Activated CD4-positive, alpha-beta T cell treated with anti-CD3 and anti-CD28 coated beads, Interleukin-2, Interleukin-4, amounts not matched to agents 100 ng/mL and 50 ng/mL, durations not matched to agents 16 hours and 8 hours (primary cell): ENCODE data around the gene ING5.

ENCODE experiments used
- DNase-seq: peaks from one replicate; pipeline ENCODE4 v3.0.0-alpha.2; 2020; ENCODE audit warnings: low spot score

ING5 gene

DNA sequence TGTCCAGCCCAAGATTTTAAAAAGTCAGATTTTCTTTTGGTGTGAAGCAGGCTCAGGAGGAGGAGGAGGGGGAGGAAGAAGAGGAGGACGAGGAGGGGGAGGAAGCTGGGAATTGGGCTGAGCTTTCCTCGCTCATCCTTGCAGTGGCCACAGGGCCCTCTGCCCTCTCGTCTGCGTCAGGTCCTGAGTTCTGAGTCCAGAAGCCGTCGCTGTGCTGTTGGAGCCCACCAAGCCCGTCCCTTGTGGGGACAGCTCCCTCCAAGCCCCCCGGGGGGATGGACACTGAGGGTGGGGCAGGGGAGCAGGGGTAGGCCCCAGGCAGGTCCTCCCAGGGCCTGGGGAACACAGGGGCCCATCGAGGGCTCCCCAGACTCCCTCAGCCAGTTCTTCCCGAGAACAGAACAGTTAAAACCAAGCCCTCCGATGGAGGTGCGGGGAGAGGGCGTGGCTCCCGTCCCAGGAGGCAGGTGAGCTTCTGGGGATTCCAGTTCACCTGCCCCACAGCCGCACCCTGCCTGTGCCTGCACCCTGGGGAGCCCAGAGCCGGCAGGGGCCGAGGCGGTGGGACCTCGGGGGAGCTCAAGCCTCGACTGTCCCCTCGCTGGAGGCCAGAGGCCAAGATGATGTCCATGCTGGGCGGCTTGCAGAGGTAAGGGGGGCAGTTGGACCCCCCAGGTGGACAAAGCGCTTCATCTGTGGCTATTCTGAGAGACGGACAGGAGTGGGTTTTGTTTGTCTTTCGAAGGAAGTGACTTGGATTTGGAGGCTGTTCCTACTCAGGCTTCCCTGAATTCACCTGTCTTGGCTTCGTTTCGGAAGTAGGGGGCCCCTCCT, 74.7 kb downstream of the ING5 start, which contains the start of gene GAL3ST2:
Gene GAL3ST2 (plus strand): TSS at position 487 of the 834 bp plus-strand sequence. CDS start 134 bp downstream, at position 621.
- no peak for DNase-seq

DNA sequence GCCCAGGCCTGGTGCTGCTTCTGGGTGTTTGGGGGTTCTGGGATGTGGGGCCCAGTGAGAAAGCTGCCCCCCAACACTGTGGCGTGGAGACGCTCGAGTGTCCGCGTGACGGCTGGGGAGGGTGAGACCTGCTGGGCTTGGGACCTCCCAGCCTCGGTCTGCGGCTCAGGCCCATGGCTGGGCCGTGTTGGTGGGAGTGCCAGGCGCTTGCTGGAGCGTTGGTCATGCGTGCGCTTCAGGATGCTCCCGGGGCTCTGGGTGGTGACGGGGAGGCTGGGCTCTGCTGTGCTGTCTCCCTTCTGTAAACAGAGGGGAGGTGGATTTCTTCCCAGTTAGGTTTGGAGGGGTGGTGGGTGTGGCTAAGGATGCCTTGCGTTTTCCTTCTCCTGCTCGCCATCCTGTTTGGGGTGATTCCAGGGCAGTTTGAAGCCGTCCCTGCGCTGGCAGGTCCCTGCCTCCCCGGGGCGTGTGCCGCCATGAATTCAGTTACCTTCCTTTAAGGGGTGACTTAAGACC, 75.4 kb downstream of the ING5 start:
- no peak for DNase-seq

DNA sequence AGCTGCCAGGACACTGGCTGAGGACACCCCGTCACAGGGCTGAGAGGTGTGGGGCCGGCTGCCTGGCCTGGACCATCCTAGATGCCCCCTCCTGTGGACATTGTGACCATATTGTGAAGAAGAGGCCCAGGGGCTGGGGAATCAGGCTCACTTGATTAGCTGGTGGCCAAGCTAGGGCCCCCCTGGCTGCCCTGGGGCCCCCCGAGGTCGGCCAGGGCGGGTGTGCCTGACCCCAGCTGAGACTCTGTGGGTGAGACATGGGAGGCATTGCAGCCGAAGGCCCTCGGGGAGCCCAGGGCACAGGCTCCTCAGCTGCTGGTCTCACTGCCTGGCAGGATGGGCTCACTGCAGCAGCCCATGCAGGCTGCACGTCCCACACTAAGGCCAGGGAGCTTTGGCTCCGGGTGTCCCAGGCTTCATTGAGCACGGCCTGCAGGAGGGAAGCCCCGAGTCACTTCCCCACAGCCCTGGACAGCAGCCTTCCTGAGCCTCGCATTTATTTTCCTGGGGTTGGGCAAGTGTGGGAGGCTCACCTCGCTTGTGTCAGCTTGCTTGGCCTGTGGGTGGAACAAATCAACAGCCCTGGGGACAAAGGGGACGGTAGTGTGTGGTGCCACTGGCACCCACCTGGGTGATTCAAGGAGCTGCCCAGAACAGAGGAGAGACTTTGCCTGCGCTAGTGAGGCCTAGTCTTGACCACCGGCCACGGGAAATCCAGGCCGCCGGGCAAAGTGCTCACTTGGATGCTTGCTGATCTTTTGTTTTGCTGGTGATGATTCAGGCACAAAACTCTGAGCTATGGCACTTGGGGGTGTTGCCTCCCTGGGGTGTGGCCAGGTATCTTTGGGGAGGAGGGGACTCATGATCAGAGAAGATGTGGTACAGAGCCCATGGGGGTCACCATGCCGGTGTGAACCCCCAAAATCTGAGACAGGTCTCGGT, 76.1 kb downstream of the ING5 start:
- no peak for DNase-seq
